CD14-positive monocyte (primary cell): ENCODE results near the gene DNAH10. TPM values are rescaled to one million over a fixed set of nuclear protein-coding genes. Genes with fewer than 3 reads are reported as not detected.

Experiments
- DNase-seq, 3 donors: peaks; one replicate each; pipeline ENCODE4 v3.0.0-alpha.2; 2011 to 2022
- H2AFZ ChIP-seq: 2 replicates; pipeline ENCODE4 v1.6.0; 2012; ENCODE audit warnings: mild to moderate bottlenecking, low read depth, low read length, inconsistent platforms; ENCODE audit not compliant: insufficient read depth, poor library complexity, severe bottlenecking
- H3K27ac ChIP-seq, 2 donors: 1 replicate in 1 of 2; 2 replicates in 1 of 2; pipeline ENCODE4 v1.5.1; 2012 to 2013; ENCODE audit warnings: low read length in 2 of 2, control low read depth in 1 of 2, inconsistent platforms in 1 of 2, low read depth in 1 of 2, mild to moderate bottlenecking in 1 of 2
- H3K27me3 ChIP-seq, 2 donors: one replicate each; pipeline versions ENCODE4 v1.6.0 to v1.6.1; 2011 to 2013; ENCODE audit warnings: low read length in 2 of 2; ENCODE audit not compliant: control insufficient read depth in 2 of 2, insufficient read depth in 2 of 2
- H3K36me3 ChIP-seq, 2 donors: replicated peaks in 1 of 2; 1 replicate in 1 of 2; 2 replicates in 1 of 2; pipeline versions ENCODE4 v1.5.1 to v1.6.1; 2012 to 2013; ENCODE audit warnings: low read length in 2 of 2, control low read depth in 1 of 2, inconsistent platforms in 1 of 2, mild to moderate bottlenecking in 1 of 2; ENCODE audit not compliant: insufficient read depth in 2 of 2, control insufficient read depth in 1 of 2
- H3K4me1 ChIP-seq, 2 donors: 1 replicate in 1 of 2; 2 replicates in 1 of 2; pipeline versions ENCODE4 v1.5.1 to v1.6.1; 2012 to 2013; ENCODE audit warnings: low read length in 2 of 2, control low read depth in 1 of 2, inconsistent platforms in 1 of 2, mild to moderate bottlenecking in 1 of 2, moderate library complexity in 1 of 2; ENCODE audit not compliant: insufficient read depth in 2 of 2, control insufficient read depth in 1 of 2
- H3K4me2 ChIP-seq: replicated peaks from 2 replicates; pipeline ENCODE3; 2012; ENCODE audit warnings: low read length, moderate library complexity, mild to moderate bottlenecking; ENCODE audit not compliant: poor library complexity, severe bottlenecking; ENCODE audit errors: extremely low read depth
- H3K4me3 ChIP-seq, 3 experiments: fragments of 200-600 bp in 1 of 3; sonication (generic) in 1 of 3; replicated peaks in 1 of 3; 1 replicate in 2 of 3; 2 replicates in 1 of 3; pipeline ENCODE4 v1.5.1; 2011 to 2013; ENCODE audit warnings: low read length in 3 of 3, mild to moderate bottlenecking in 3 of 3, control low read depth in 2 of 3, low read depth in 2 of 3, inconsistent platforms in 1 of 3, moderate library complexity in 1 of 3
- H3K79me2 ChIP-seq: 2 replicates; pipeline ENCODE4 v1.6.0; 2012; ENCODE audit warnings: mild to moderate bottlenecking, control low read depth, inconsistent platforms, low read length, moderate library complexity; ENCODE audit not compliant: insufficient read depth
- H3K9ac ChIP-seq: 2 replicates; pipeline ENCODE4 v1.6.0; 2017; ENCODE audit warnings: low read length, mild to moderate bottlenecking; ENCODE audit not compliant: insufficient read depth, poor library complexity, severe bottlenecking
- H3K9me3 ChIP-seq, 2 donors: replicated peaks in 1 of 2; 1 replicate in 1 of 2; 2 replicates in 1 of 2; pipeline versions ENCODE4 v1.5.1 to v1.6.1; 2012 to 2013; ENCODE audit warnings: low read length in 2 of 2, control low read depth in 1 of 2; ENCODE audit not compliant: control insufficient read depth in 1 of 2, insufficient read depth in 1 of 2
- H4K20me1 ChIP-seq: 2 replicates; pipeline ENCODE4 v1.6.0; 2012; ENCODE audit warnings: mild to moderate bottlenecking, low read length, control low read depth, moderate library complexity; ENCODE audit not compliant: insufficient read depth
- H3K27ac Mint-ChIP-seq, 7 donors: one replicate each; pipeline ENCODE4 v1.8.0; 2020; ENCODE audit warnings: mild to moderate bottlenecking in 7 of 7, mixed read lengths in 7 of 7, moderate library complexity in 6 of 7, inconsistent platforms in 2 of 7
- H3K27me3 Mint-ChIP-seq, 3 donors: one replicate each; pipeline ENCODE4 v1.8.0; 2021 to 2022; ENCODE audit warnings: low read depth in 3 of 3, mild to moderate bottlenecking in 3 of 3, mixed read lengths in 3 of 3, moderate library complexity in 3 of 3, inconsistent platforms in 1 of 3
- H3K36me3 Mint-ChIP-seq, 2 donors: one replicate each; pipeline ENCODE4 v1.8.0; 2020; ENCODE audit warnings: mixed read lengths in 2 of 2, inconsistent platforms in 1 of 2, mild to moderate bottlenecking in 1 of 2
- H3K4me1 Mint-ChIP-seq: one replicate; pipeline ENCODE4 v1.8.0; 2020; ENCODE audit warnings: mild to moderate bottlenecking, mixed read lengths
- H3K4me3 Mint-ChIP-seq, 2 donors: one replicate each; pipeline ENCODE4 v1.8.0; 2020; ENCODE audit warnings: mild to moderate bottlenecking in 2 of 2, mixed read lengths in 2 of 2, moderate library complexity in 1 of 2
- H3K9me3 Mint-ChIP-seq, 7 donors: one replicate each; pipeline ENCODE4 v1.8.0; 2020 to 2022; ENCODE audit warnings: mixed read lengths in 7 of 7, mild to moderate bottlenecking in 6 of 7, moderate library complexity in 6 of 7, inconsistent platforms in 2 of 7
- WGBS: methylation state at CpG from one replicate; pipeline ENCODE4 v1.1.5; 2013; ENCODE audit warnings: missing lambda C conversion rate; ENCODE audit not compliant: insufficient coverage; 5-methylcytosine and 5-hydroxymethylcytosine counted together
- intact Hi-C, 2 donors: fragments of 100-400 bp; cut with micrococcal nuclease; formaldehyde crosslinking; loops; one replicate each; pipeline versions ENCODE4 v1.15.0 to v1.15.1; 2023
- polyA plus RNA-seq, 3 donors: library from polyadenylated mRNA; depleted of rRNA in 1 of 3; unstranded in 2 of 3; stranded (reverse) in 1 of 3; fragments of 300-500 nt in 2 of 3; fragments of >200 nt in 1 of 3; fragmentation: Illumina TruSeq in 2 of 3; gene quantifications; 1 replicate in 2 of 3; 2 replicates in 1 of 3; pipeline ENCODE4 v1.2.3, GENCODE V29; 2012 to 2021
- TF ChIP-seq, protein P1 (sequence below): fragments of 200-600 bp; IDR thresholded peaks from one replicate; pipeline ENCODE4 v1.8.0; 2022; ENCODE audit warnings: antibody characterized with exemption, mild to moderate bottlenecking

DNAH10 gene
- polyA plus RNA-seq, 3 donors: not detected

- 1% methylated on average over 9 of the region's 9 CpGs for WGBS
- peaks cover 16% of the 10 kb centered on the region for H3K4me1 Mint-ChIP-seq
- H3K27ac Mint-ChIP-seq: peak overlapping the region in 5 of 7 donors; percentile 10 to 73 (median 40)
- Histone ChIP-seq H3K79me2 (no peaks in the 10 kb centered on the region), H3K4me3 (peak overlapping the region in 2 of 3 experiments; percentile 12 to 67), H3K27me3 (peaks cover 0 to 7% of the 10 kb centered on the region in 2 donors), H3K9me3 (no peaks in the 10 kb centered on the region), H3K4me1 (peaks cover 15% of the 10 kb centered on the region in 2 donors), H2AFZ (peak overlapping the region; percentile 52), H3K9ac (peak overlapping the region; percentile 47), H3K4me2 (peak overlapping the region; percentile 68), H3K36me3 (no peaks in the 10 kb centered on the region), H4K20me1 (no peaks in the 10 kb centered on the region), H3K27ac (no peak overlapping the region)
- TF ChIP-seq, protein P1, sequence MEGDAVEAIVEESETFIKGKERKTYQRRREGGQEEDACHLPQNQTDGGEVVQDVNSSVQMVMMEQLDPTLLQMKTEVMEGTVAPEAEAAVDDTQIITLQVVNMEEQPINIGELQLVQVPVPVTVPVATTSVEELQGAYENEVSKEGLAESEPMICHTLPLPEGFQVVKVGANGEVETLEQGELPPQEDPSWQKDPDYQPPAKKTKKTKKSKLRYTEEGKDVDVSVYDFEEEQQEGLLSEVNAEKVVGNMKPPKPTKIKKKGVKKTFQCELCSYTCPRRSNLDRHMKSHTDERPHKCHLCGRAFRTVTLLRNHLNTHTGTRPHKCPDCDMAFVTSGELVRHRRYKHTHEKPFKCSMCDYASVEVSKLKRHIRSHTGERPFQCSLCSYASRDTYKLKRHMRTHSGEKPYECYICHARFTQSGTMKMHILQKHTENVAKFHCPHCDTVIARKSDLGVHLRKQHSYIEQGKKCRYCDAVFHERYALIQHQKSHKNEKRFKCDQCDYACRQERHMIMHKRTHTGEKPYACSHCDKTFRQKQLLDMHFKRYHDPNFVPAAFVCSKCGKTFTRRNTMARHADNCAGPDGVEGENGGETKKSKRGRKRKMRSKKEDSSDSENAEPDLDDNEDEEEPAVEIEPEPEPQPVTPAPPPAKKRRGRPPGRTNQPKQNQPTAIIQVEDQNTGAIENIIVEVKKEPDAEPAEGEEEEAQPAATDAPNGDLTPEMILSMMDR: no peak
- no peaks in the 10 kb centered on the region for H3K36me3 Mint-ChIP-seq
- H3K27me3 Mint-ChIP-seq: peaks cover 11 to 26% (median 17%) of the 10 kb centered on the region in 3 donors
- H3K9me3 Mint-ChIP-seq: peaks cover 0 to 3% (median 1%) of the 10 kb centered on the region in 7 donors
- intact Hi-C loops: no loop called here
- H3K4me3 Mint-ChIP-seq: peak overlapping the region; percentile 77 to 90
- peak; percentile 46 to 66 (median 57) for DNase-seq
Observed at GRCh38 chr12:123767613-123768012, 5.5 kb downstream of the DNAH10 start.

DNA sequence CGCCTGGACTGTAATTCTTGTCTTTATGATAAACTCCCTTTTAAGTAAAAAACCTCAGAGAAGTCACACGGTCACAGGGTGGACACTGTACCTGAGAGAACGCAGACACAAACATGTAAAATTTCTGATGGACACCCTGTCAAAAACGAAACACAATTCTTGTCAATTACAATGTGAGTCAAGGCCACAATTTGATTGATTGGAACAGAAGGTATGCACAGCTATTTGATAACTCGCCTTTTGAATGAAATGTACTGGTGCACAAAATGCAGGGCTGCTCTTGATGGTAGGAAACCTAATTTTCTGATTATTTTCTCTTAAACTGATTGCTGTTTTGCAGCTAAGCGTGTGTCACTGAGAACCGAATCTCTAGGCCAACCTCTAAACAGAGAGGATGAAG, 9.2 kb downstream of the DNAH10 start:
- Histone ChIP-seq H4K20me1 (no peaks in the 10 kb centered on the region), H3K9me3 (peaks cover 12 to 23% of the 10 kb centered on the region in 2 donors), H3K36me3 (no peaks in the 10 kb centered on the region), H3K27ac (no peak overlapping the region), H3K4me1 (peaks cover 12% of the 10 kb centered on the region in 2 donors), H2AFZ (no peak overlapping the region), H3K9ac (no peak overlapping the region), H3K4me3 (no peak overlapping the region), H3K79me2 (no peaks in the 10 kb centered on the region), H3K4me2 (no peak overlapping the region), H3K27me3 (no peaks in the 10 kb centered on the region)
- DNase-seq: no peak
- H3K4me3 Mint-ChIP-seq: no peak overlapping the region
- peaks cover 0 to 8% (median 5%) of the 10 kb centered on the region in 3 donors for H3K27me3 Mint-ChIP-seq
- peaks cover 14% of the 10 kb centered on the region for H3K4me1 Mint-ChIP-seq
- H3K27ac Mint-ChIP-seq: no peak overlapping the region
- TF ChIP-seq, protein P1: no peak
- WGBS: 100% methylated on average over 1 of the region's 7 CpGs
- H3K36me3 Mint-ChIP-seq: peaks cover 2 to 3% of the 10 kb centered on the region in 2 donors
- H3K9me3 Mint-ChIP-seq: peaks cover 17 to 31% (median 25%) of the 10 kb centered on the region in 7 donors
- intact Hi-C loops: no loop called here
